Endothelial cell of umbilical vein (primary cell): Measurements from ENCODE around the gene FAM174B. TPM values are rescaled to one million over a fixed set of nuclear protein-coding genes. Genes with fewer than 3 reads are reported as not detected.

ENCODE experiments used
- BruUV-seq: library from RNA; stranded (reverse); fragments of 400-500 nt; replicated peaks from 2 replicates; lab custom pipeline; 2021; lab: Mats Ljungman, UMichigan
- CTCF ChIA-PET: fragments of 300-600, 350-600 bp; sonication (Branson Sonifier 250); formaldehyde crosslinking; loops from one replicate; lab custom pipeline; 2021; ENCODE audit warnings: antibody characterized with exemption, inconsistent platforms; lab: Charles Lee
- POLR2A ChIA-PET: fragments of 300-600, 350-600 bp; sonication (Branson Sonifier 250); formaldehyde crosslinking; loops from one replicate; lab custom pipeline; 2021; ENCODE audit warnings: antibody characterized with exemption, inconsistent platforms; lab: Charles Lee
- DNase-seq: peaks from one replicate; pipeline ENCODE4 v3.0.0-alpha.2; 2011; ENCODE audit warnings: low read depth, low spot score
- FAIRE-seq: peaks from 2 replicates; lab custom pipeline; 2011; peaks lifted over from hg19 to GRCh38; lab: Jason Lieb, UNC
- H2AFZ ChIP-seq: 2 replicates; pipeline ENCODE4 v1.6.0; 2012; ENCODE audit warnings: low read depth, low read length, control low read depth, inconsistent platforms
- H3K27ac ChIP-seq: 2 replicates; pipeline ENCODE4 v1.5.1; 2011; ENCODE audit warnings: low read depth, mild to moderate bottlenecking, control low read depth, low read length, moderate library complexity; ENCODE audit not compliant: insufficient read depth
- H3K27me3 ChIP-seq, 2 experiments: 2 replicates each; pipeline versions ENCODE4 v1.6.0 to v1.6.1; 2011; ENCODE audit warnings: low read length in 2 of 2, mixed read lengths in 1 of 2; ENCODE audit not compliant: control insufficient read depth in 2 of 2, insufficient read depth in 2 of 2
- H3K36me3 ChIP-seq, 2 experiments: 2 replicates in 1 of 2; 3 replicates in 1 of 2; pipeline ENCODE4 v1.5.1; 2011; ENCODE audit warnings: low read length in 2 of 2, mild to moderate bottlenecking in 1 of 2, moderate library complexity in 1 of 2; ENCODE audit not compliant: control insufficient read depth in 2 of 2, insufficient read depth in 2 of 2; ENCODE audit errors: extremely low read depth in 1 of 2
- H3K4me1 ChIP-seq: 3 replicates; pipeline ENCODE4 v1.5.1; 2011; ENCODE audit warnings: mild to moderate bottlenecking, low read length; ENCODE audit not compliant: control insufficient read depth, insufficient read depth; ENCODE audit errors: extremely low read depth
- H3K4me2 ChIP-seq: 2 replicates; pipeline ENCODE4 v1.6.1; 2011; ENCODE audit warnings: low read length, control low read depth, mixed read lengths; ENCODE audit not compliant: insufficient read depth
- H3K4me3 ChIP-seq, 3 experiments: fragments of 200-600 bp in 1 of 3; sonication (generic), shearing (Covaris generic) in 1 of 3; replicated peaks in 1 of 3; 2 replicates each; pipeline ENCODE4 v1.5.1; 2011 to 2016; ENCODE audit warnings: control low read depth in 3 of 3, low read length in 3 of 3, mild to moderate bottlenecking in 2 of 3, inconsistent platforms in 1 of 3, low read depth in 1 of 3, moderate library complexity in 1 of 3; ENCODE audit not compliant: insufficient read depth in 1 of 3
- H3K79me2 ChIP-seq: 2 replicates; pipeline ENCODE4 v1.6.0; 2012; ENCODE audit warnings: low read length, inconsistent platforms; ENCODE audit not compliant: control insufficient read depth, insufficient read depth
- H3K9ac ChIP-seq: replicated peaks from 2 replicates; pipeline ENCODE3; 2011; ENCODE audit warnings: low read length, control low read depth; ENCODE audit not compliant: insufficient read depth; ENCODE audit errors: extremely low read depth
- H3K9me1 ChIP-seq: replicated peaks from 3 replicates; pipeline ENCODE4 v1.6.0; 2011; ENCODE audit warnings: mild to moderate bottlenecking, low read length; ENCODE audit not compliant: control insufficient read depth, insufficient read depth; ENCODE audit errors: extremely low read depth
- H3K9me3 ChIP-seq: replicated peaks from 2 replicates; pipeline ENCODE4 v1.5.1; 2012; ENCODE audit warnings: low read length, inconsistent platforms; ENCODE audit not compliant: control insufficient read depth, insufficient read depth
- H4K20me1 ChIP-seq: replicated peaks from 2 replicates; pipeline ENCODE3; 2011; ENCODE audit warnings: mild to moderate bottlenecking, low read length; ENCODE audit not compliant: control insufficient read depth, insufficient read depth; ENCODE audit errors: extremely low read depth
- CTCF ChIP-seq, 2 donors: IDR thresholded peaks; 1 replicate in 1 of 2; 2 replicates in 1 of 2; pipeline ENCODE4 v1.5.1; 2011; ENCODE audit warnings: low read length in 2 of 2, mild to moderate bottlenecking in 2 of 2, moderate library complexity in 2 of 2, control low read depth in 1 of 2, inconsistent platforms in 1 of 2, low read depth in 1 of 2; ENCODE audit not compliant: insufficient read depth in 1 of 2; ENCODE audit errors: extremely low read depth in 1 of 2
- EZH2 ChIP-seq: IDR thresholded peaks from 2 replicates; pipeline ENCODE4 v1.6.1; 2012; ENCODE audit warnings: borderline replicate concordance, low read depth, mild to moderate bottlenecking, moderate library complexity, low read length, inconsistent platforms; ENCODE audit not compliant: severe bottlenecking
- FOS ChIP-seq: IDR thresholded peaks from 2 replicates; pipeline ENCODE4 v1.6.1; 2011; ENCODE audit warnings: mild to moderate bottlenecking, low read length, moderate library complexity, borderline replicate concordance; ENCODE audit not compliant: insufficient read depth
- JUN ChIP-seq: IDR thresholded peaks from 2 replicates; pipeline ENCODE4 v1.6.1; 2011; ENCODE audit warnings: borderline replicate concordance, low read depth; ENCODE audit not compliant: insufficient read length, insufficient read depth
- MAX ChIP-seq: IDR thresholded peaks from 2 replicates; pipeline ENCODE4 v1.6.1; 2011; ENCODE audit not compliant: insufficient read depth, insufficient read length
- MYC ChIP-seq: IDR thresholded peaks from one replicate; pipeline ENCODE4 v1.6.1; 2011; ENCODE audit warnings: mild to moderate bottlenecking, low read depth, low read length
- POLR2A ChIP-seq: IDR thresholded peaks from 2 replicates; pipeline ENCODE4 v1.6.1; 2012; ENCODE audit warnings: low read depth, mild to moderate bottlenecking, control low read depth, low read length
- POLR2AphosphoS5 ChIP-seq: IDR thresholded peaks from 2 replicates; pipeline ENCODE4 v1.6.1; 2012; ENCODE audit warnings: low read depth, mild to moderate bottlenecking, control low read depth, low read length, moderate library complexity; ENCODE audit not compliant: insufficient read depth
- dilution Hi-C: fragments of 300-500 bp; cut with MboI; formaldehyde crosslinking; loops from one replicate; pipeline ENCODE4 v1.15.0; 2019; ENCODE audit warnings: low sequenced_read_pairs; ENCODE audit not compliant: extremely low pct_ligation_motif_present
- intact Hi-C: fragments of 100-400 bp; cut with micrococcal nuclease; formaldehyde crosslinking; loops from one replicate; pipeline ENCODE4 v1.10.0; 2022
- polyA plus RNA-seq, 4 experiments: library from polyadenylated mRNA; depleted of rRNA in 3 of 4; stranded (reverse) in 3 of 4; unstranded in 1 of 4; fragments of >200 nt; gene quantifications; 2 replicates each; pipeline versions ENCODE4 v1.2.1 to v1.2.3, GENCODE V29; 2011 to 2012; ENCODE audit warnings: missing spikeins in 1 of 4
- total RNA-seq: library from RNA; stranded (reverse); gene quantifications from 2 replicates; pipeline ENCODE4 v1.2.3, GENCODE V29; 2021

The FAM174B gene
- total and polyA plus RNA-seq, 2 donors (not counting 3 experiments of a cell fraction or from before 2014, with no cell fraction given): 25.9 to 30.2 TPM

GRCh38 chr15:92666780-92667179 lies 11.2 kb upstream of the FAM174B start:
- Histone ChIP-seq H3K9ac (no peak overlapping the region), H3K27ac (no peak overlapping the region), H3K36me3 (no peaks in the 10 kb centered on the region), H2AFZ (no peak overlapping the region), H3K9me3 (no peaks in the 10 kb centered on the region), H3K4me3 (no peak overlapping the region), H3K4me1 (no peaks in the 10 kb centered on the region), H3K4me2 (no peak overlapping the region), H4K20me1 (no peaks in the 10 kb centered on the region), H3K27me3 (peaks cover 0 to 2% of the 10 kb centered on the region in 2 experiments), H3K79me2 (no peaks in the 10 kb centered on the region), H3K9me1 (no peaks in the 10 kb centered on the region)
- ChIA-PET POLR2A (no interaction called here), CTCF (interaction anchor here (1.0 to 1.4 kb wide), 4 partner anchors 13 to 145 kb away, joined by 3 to 4 read pairs (median 4); no protein-coding TSS in a partner anchor)
- intact Hi-C loops: no loop called here
- DNase-seq: no peak
- TF ChIP-seq MYC (no peak), POLR2A (no peak), FOS (no peak), POLR2AphosphoS5 (no peak), JUN (no peak), MAX (no peak)
- BruUV-seq: no TSS peak
- dilution Hi-C loops: no loop called here
- no peak for FAIRE-seq

GRCh38 chr15:92665100-92665555 lies 9.6 kb upstream of the FAM174B start:
- TF ChIP-seq FOS (no peak), POLR2AphosphoS5 (no peak), CTCF (IDR thresholded peaks at IDR 0.05; ENCODE audit: extremely low read depth in 1 of 2, insufficient read depth in 1 of 2, low read depth in 1 of 2, low read length in 2 of 2) (no peak), EZH2 (no peak), JUN (no peak), MAX (no peak), POLR2A (no peak)
- Histone ChIP-seq H3K27ac (no peak overlapping the region), H3K4me3 (no peak overlapping the region), H2AFZ (no peak overlapping the region), H4K20me1 (no peaks in the 10 kb centered on the region), H3K9me1 (no peaks in the 10 kb centered on the region), H3K9me3 (no peaks in the 10 kb centered on the region), H3K4me1 (no peaks in the 10 kb centered on the region), H3K27me3 (no peaks in the 10 kb centered on the region), H3K9ac (no peak overlapping the region), H3K4me2 (no peak overlapping the region), H3K79me2 (no peaks in the 10 kb centered on the region), H3K36me3 (no peaks in the 10 kb centered on the region)
- no TSS peak for BruUV-seq
- dilution Hi-C loops (no loop called here), intact Hi-C loops (no loop called here)
- POLR2A ChIA-PET: no interaction called here
- FAIRE-seq (peak; percentile 55), DNase-seq (peak; percentile 62)
- CTCF ChIA-PET: interaction anchor here (0.9 kb wide), 2 partner anchors 10 to 49 kb away, joined by 3 to 5 read pairs; partner anchors contain the start of gene FAM174B
